OCI-LY1 (cell line): Measurements from ENCODE around the gene ATG2A.

Experiments
- EZH2 ChIP-seq: fragments of 200-600 bp; sonication (generic), shearing (Covaris generic); IDR thresholded peaks from 2 replicates; pipeline ENCODE4 v1.8.0; 2017; ENCODE audit warnings: borderline replicate concordance, mixed run types, mild to moderate bottlenecking, antibody characterized with exemption, low read length, moderate library complexity, mixed read lengths
- TF ChIP-seq, protein P1 (sequence below): fragments of 200-600 bp; sonication (generic), shearing (Covaris generic); IDR thresholded peaks from 2 replicates; pipeline ENCODE4 v1.5.1; 2017; ENCODE audit warnings: mild to moderate bottlenecking, antibody characterized with exemption, low read length, moderate library complexity, mixed read lengths

DNA sequence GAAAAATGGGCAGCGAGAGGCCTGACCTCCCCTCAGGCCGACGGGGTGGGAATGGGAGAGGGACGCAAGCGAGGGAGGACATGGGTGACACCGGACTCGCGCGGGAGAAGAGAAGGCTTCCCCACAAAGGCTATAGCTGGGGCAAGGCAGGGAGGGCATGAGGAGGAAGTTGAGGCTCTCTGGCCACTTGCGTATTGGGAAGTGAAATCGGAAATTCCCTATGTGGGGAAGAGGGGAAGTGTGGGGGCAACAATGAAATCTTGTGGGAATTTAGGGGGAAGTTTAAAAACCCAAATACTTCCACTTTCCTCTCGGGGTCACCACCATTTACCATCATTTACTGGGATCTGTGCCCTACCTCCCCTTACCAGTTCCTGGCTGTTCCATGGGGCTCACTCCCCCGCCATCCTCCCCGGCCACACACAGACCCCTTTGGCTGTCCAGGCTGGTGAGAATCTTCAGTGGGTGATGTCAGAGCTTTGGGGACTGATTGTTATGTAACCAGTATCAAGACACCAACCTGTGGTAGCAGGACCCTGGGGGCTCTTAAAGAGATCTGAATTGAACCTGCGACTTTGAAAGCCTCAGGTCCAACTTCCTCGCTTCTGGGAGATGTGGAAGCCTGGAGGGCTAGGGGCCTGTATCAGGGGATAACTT lies 37.6 kb downstream of the ATG2A start:
- no peak for TF ChIP-seq EZH2
- TF ChIP-seq, protein P1, sequence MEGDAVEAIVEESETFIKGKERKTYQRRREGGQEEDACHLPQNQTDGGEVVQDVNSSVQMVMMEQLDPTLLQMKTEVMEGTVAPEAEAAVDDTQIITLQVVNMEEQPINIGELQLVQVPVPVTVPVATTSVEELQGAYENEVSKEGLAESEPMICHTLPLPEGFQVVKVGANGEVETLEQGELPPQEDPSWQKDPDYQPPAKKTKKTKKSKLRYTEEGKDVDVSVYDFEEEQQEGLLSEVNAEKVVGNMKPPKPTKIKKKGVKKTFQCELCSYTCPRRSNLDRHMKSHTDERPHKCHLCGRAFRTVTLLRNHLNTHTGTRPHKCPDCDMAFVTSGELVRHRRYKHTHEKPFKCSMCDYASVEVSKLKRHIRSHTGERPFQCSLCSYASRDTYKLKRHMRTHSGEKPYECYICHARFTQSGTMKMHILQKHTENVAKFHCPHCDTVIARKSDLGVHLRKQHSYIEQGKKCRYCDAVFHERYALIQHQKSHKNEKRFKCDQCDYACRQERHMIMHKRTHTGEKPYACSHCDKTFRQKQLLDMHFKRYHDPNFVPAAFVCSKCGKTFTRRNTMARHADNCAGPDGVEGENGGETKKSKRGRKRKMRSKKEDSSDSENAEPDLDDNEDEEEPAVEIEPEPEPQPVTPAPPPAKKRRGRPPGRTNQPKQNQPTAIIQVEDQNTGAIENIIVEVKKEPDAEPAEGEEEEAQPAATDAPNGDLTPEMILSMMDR = no peak
